ENCODE measurements around the gene PCNA.
A peak's percentile ranks its signal among the peaks of the same experiment; 100 is the strongest.
"Not testable (repeated sequence)": the region's sequence is repeated elsewhere in the genome, so short reads cannot be mapped to it uniquely, and the experiment has no call there.

Gene PCNA

DNA sequence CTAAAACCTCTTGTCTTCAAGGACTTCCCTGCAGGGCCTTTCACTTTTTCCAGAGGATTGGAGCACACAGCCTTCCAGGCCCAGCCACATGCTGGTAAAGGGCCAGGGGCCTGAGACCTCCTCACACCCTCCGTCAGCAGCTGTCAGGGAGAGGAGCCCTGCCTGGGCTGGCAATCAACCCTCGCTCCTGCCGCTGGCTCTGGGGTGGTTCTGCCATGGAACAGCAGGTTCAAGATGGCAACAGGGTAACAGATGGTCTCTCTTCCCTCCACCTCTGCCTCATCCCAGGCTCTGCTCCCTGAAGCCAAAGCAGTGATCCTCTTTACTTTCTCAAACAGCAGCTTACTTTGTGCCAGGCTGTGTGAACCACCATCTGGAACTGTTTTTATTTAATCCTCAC is 23.8 kb downstream of the PCNA start:
- no peak for DNase-seq

DNA sequence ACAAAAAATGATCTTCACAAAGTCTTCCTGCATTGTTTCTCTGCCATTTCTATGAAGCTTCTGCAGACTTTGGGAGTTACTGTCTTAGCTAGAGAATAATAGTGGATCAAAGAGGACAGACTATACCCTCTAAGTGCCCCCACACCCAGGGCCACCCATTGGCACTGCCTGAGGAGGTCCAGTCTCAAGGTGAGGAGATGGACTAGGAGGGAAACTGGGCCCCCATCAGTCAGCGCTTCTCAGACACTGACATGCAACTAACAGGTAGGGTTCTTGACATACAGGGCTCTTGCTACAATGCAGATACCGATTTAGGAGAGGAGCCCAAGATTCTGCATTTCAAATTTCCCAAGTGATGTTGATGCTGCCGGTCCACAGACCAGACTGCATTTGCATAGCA is 24.3 kb downstream of the PCNA start:
- DNase-seq = no peak

GRCh38 chr20:5092765-5093339 is 26.9 kb downstream of the PCNA start:
- DNase-seq = no peak

DNA sequence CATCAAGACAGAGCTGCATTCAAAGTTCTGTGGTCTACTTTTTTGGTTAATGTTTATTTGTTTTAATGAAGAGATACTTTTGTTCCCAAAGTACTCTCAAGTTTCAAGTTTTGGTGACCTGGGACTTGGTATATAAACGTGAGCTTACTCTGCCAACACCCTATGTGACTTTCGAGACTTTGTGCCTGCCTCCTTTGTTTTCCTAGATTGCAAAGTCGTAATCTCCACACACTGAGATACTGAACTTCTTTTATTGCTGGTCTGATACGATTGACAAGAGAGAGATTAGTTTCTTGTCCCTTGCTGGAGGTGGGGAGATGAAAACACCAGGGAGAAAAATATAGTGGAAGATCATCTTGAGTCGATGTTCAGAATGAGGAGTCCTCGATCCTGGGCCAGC is 27.9 kb downstream of the PCNA start:
- no peak for DNase-seq

DNA sequence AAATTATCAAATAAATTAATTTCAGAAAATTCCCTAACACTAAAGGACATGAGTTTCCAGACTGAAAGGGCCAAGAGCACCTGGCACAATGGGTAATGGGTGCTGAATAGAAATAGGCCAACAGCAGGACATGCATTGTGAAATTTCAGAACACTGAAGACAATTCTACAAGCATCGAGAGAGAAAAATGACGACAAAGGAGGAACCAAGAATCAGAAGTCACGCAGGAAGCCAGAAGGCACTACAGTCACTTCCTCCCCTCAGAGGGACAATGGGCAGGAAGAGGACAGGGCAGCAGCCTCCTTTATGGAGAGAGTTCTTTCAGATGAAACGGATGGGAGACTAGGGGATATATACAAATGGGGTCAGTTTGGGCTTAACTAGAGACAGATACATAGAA is 29.6 kb downstream of the PCNA start:
- DNase-seq = peak; percentile 68 to 70

GRCh38 chr20:5088688-5089087 is 31.1 kb downstream of the PCNA start:
- no peak for DNase-seq

DNA sequence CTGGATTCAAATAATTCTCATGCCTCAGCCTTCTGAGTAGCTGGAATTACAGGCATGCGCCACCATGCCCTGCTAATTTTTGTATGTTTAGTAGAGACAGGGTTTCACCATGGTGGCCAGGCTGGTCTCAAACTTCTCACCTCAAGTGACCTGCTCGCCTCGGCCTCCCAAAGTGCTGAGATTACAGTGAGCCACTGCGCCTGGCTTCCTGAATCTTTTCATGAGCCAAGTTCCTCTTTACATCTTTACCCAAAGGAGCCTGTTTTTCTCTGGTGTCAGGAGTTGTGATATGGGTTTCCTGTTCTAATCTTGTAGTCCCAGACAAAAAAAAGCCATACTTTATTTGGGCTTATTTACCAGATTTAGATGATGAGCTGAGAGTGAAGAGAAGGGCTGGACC is 34.4 kb downstream of the PCNA start:
- DNase-seq = peak; percentile 68 to 70

DNA sequence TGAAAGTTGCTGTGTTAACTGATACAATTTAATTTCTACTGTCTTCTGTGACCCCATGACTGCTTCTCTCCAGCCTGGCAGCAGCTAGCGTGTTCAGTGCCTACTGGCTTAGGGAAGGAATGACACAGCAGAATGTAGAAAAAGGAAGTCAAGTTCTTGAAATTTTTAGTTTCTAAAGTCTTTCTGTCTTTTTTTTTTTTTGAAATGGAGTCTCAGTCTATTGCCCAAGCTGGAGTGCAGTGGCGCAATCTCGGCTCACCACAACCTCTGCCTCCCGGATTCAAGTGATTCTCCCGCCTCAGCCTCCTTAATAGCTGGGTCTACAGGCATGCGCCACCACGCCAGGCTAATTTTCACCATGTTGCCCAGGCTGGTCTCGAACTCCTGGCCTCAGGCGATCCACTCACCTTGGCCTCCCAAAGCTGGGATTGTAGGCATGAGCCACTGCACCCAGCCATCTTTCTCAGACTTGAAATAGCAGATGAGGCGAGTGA is 39.3 kb downstream of the PCNA start:
- DNase-seq = peak; percentile 84 to 91

- DNase-seq = peak; percentile 87
Observed at GRCh38 chr20:5078399-5078958, 41.3 kb downstream of the PCNA start.

DNA sequence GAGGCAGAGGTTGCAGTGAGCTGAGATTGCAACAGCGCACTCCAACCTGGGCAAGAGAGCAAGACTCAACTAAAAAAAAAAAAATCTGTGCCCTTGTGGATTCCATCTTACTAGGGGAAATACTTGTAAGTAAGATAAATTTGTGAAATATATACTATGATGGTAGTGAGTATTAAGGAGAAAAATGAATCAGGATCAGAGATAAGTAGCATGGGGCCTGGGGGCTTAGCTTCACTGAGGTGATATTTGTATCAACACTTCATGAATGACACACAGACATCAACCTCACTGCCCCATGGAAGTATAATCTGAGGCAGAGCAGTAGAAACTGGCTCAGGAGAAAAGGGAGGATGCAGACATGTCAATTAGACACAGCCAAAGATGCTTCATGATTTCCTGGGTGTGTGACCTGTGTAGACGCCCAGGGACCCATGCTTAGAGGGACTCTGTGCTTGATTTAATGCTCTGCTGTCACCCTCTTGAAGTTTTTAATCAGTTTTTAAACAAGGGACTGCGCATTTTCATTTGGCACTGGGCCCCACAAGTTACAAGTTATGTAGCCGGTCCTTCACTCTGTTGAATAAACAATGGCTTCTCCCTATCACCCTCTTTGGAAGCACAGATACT is 41.9 kb downstream of the PCNA start:
- DNase-seq = no peak

DNA sequence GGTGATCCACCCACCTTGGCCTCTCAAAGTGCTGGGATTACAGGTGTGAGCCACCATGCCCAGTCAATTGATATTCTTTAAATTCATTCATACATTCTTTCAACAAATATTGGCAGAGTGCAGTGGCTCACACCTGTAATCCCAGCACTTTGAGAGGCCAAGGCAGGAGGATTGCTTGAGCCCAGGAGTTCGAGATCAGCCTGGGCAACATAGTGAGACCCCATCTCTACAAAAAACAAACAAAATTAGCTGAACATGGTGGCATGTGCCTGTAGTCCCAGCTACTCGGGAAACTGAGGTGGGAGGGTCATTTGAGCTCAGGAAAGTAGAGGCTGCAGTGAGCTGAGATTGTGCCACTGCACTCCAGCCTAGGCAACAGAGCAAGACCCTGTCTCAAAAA is 42.8 kb downstream of the PCNA start:
- DNase-seq = not testable (repeated sequence)

- no peak for DNase-seq
Observed at GRCh38 chr20:5074232-5074674, 45.5 kb downstream of the PCNA start.

- no peak for DNase-seq
Observed at GRCh38 chr20:5073660-5074231, 46.0 kb downstream of the PCNA start.

DNA sequence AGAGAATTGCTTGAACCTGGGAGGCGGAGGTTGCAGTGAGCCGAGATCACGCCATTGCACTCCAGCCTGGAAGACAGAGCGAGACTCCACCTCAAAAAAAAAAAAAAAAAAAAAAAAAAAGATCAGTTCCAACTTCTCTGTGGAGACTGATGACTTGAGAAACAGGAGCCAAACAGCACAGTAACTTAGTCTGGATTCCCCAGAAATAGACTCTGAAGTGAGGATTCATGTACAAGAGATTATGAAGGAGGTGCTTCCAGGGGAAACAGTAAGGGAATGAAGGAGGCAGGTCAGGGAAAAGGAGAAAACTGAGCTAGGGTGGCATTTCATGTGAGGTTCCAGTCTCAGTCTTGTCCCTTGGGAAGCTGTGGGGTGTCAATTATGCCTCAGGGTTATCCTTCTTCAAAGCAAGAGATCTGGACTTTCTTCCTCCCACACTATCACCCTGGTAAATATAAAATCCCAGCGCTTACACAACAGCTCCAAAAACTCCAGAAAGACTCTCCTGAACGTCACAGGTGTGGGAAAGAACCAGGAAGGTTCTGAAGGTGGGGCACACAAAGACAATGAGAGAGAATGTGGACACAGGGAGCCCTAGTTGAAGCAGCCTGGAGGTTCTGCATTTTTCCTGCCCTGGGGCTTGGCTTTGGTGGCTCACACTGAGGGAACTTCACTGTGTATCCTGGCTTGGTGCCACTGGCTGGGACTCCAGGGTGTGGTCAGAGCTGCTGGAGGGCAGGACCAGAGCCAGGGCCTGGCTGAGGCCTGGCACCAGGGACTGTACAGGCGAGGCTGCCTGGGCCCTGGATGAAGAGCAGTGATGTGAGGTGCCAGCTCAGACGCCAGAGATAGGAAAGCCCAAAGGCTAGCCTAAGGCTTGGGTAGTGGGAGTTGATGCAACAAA is 46.8 kb downstream of the PCNA start:
- peak; percentile 24 to 46 for DNase-seq

- DNase-seq = not testable (repeated sequence)
Observed at GRCh38 chr20:5071942-5072341, 47.8 kb downstream of the PCNA start.

- no peak for DNase-seq
Observed at GRCh38 chr20:5070570-5070969, 49.2 kb downstream of the PCNA start.

GRCh38 chr20:5070081-5070480 is 49.7 kb downstream of the PCNA start:
- DNase-seq = no peak

GRCh38 chr20:5069141-5069806 is 50.5 kb downstream of the PCNA start:
- no peak for DNase-seq

DNA sequence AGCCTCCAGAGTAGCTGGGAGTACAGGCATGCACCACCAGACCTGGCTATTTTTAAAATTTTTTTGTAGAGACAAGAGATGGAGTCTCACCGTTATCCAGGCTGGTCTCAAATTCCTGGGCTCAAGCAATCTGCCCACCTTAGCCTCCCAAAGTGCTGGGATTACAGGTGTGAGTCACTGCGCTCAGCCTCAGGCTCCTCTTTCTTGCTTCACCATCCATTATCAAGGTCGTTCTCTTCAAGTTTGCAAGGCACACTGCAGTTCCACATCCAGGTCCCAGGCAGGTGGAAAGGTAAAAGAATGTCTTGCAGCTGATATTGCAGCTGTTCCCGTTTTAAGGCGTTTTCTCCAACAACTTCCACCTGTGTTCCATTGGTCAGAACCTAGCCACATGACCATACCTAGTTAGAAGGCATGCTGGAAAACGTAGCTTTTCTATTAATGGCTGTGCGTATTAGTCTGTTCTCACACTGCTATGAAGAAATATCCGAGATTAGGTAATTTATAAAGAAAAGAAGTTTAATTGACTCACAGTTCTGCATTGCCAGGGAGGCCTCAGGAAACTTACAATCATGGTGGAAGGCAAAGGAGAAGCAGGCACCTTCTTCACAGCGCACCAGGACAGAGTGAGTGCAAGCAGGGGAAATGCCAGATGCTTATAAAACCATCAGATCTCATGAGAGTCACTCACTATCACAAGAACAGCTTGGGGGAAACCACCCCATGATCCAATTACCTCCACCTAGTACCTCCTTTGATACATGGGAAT is 51.7 kb downstream of the PCNA start:
- DNase-seq = no peak

DNA sequence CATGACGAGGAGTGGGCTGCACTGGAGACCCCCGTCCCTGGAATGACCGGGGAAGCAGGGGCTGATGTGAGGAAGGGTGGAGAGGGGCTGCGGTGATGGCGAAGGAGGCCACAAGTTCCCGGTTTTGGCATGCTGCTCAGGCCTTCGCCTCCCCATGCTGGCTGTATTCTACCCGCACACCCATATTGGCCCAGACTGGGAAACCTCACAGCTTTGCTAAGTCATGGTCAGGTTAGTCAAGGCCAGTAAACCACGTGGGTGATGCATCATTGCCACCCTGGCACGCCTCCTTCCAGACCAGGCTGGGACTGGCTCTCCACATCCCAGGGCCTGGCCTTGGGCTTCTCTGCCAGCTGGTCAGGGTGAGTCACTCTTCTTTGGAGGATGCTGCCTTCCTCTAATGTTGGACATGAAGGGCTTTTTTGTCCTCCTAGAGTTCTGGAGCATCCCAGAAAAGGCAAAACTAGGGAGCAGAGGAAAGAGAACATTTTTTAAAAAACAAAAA is 53.8 kb downstream of the PCNA start:
- DNase-seq = no peak

GRCh38 chr20:5065166-5065878 is 54.4 kb downstream of the PCNA start:
- no peak for DNase-seq
